ENCODE measurements around the gene MARK3. TPM values are rescaled to one million over a fixed set of nuclear protein-coding genes. Genes with fewer than 3 reads are reported as not detected.

Gene MARK3
- total RNA-seq, 1 donor from 2014 or later: 105 TPM

DNA sequence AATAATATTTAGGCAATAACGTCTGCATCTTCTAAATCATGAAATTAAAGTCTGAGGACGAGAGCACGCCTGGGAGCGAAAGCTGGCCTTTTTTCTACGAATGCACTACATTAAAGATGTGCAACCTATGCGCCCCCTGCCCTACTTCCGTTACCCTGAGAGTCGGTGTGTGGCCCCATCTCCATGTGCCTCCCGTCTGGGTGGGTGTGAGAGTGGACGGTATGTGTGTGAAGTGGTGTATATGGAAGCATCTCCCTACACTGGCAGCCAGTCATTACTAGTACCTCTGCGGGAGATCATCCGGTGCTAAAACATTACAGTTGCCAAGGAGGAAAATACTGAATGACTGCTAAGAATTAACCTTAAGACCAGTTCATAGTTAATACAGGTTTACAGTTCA, 118.1 kb downstream of the MARK3 start:
- TF ChIP-seq, protein P1, sequence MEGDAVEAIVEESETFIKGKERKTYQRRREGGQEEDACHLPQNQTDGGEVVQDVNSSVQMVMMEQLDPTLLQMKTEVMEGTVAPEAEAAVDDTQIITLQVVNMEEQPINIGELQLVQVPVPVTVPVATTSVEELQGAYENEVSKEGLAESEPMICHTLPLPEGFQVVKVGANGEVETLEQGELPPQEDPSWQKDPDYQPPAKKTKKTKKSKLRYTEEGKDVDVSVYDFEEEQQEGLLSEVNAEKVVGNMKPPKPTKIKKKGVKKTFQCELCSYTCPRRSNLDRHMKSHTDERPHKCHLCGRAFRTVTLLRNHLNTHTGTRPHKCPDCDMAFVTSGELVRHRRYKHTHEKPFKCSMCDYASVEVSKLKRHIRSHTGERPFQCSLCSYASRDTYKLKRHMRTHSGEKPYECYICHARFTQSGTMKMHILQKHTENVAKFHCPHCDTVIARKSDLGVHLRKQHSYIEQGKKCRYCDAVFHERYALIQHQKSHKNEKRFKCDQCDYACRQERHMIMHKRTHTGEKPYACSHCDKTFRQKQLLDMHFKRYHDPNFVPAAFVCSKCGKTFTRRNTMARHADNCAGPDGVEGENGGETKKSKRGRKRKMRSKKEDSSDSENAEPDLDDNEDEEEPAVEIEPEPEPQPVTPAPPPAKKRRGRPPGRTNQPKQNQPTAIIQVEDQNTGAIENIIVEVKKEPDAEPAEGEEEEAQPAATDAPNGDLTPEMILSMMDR (IDR thresholded peaks at IDR 0.05): no peak
- intact Hi-C loops (cut with DNase I): loop anchor here (5.0 kb wide), 1 partner anchor 44 kb away; no protein-coding TSS in a partner anchor
- Histone ChIP-seq H3K36me3 (peaks cover 78% of the 10 kb centered on the region), H3K27ac (no peak overlapping the region), H3K4me1 (peaks cover 6% of the 10 kb centered on the region), H3K9me3 (no peaks in the 10 kb centered on the region), H3K27me3 (no peaks in the 10 kb centered on the region), H3K4me3 (no peak overlapping the region)
- DNase-seq (no peak), ATAC-seq (no peak)

DNA sequence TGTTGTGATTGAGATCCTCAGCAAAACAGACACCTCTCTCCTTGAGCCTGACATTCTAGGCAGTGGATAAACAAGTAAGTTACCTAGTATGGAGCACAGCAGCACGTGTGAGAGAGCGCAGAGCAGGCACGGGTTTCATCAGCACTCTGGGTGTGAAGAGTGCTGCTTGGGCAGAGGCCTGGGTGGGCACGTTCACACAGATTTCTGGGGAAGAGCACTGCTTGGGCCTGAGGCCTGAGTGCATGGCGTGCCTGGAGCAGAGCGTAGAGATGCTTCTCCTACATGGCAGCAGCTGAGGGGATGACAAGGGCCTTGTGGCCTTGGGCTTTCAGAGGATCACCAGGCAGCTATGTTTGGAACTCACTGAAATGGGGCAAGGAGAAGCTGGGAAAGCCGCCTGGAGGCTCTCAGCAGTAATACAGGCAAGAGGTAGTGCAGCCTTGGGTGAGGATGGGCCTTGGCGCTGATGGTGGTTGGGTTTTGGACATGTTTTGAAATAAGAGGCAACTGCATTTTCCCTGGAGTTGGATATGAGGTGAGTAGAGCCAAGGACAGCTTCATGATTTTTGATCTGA, 119.9 kb downstream of the MARK3 start:
- intact Hi-C loops (cut with DNase I): loop anchor here (5.0 kb wide), 1 partner anchor 42 kb away; no protein-coding TSS in a partner anchor
- no peaks in the 10 kb centered on the region for H3K27me3 ChIP-seq
- H3K27ac ChIP-seq: no peak overlapping the region
- H3K4me1 ChIP-seq: peaks cover 6% of the 10 kb centered on the region
- ATAC-seq (no peak), DNase-seq (no peak)
- no peaks in the 10 kb centered on the region for H3K9me3 ChIP-seq
- peaks cover 73% of the 10 kb centered on the region for H3K36me3 ChIP-seq
- TF ChIP-seq, protein P1 (IDR thresholded peaks at IDR 0.05): no peak
- no peak overlapping the region for H3K4me3 ChIP-seq

DNA sequence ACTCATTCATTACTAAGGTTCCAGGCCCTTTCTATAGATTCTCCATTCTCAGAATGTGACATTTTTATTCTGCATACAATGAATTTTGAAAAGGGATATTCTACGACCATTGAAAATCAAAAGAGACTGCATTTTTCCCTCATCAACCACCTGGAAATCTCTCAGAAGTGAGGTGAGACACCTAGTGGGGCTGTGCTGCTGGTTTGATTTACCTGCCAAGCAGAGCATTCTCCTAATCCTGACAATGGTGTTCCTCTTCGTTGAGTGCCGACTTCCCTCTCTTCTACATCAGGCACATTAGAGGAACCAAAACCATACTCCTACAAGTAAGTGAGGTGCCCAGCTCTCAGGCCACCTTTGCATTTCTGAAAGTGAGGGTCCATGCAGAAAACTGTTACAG, 122.5 kb downstream of the MARK3 start:
- no peak for ATAC-seq
- TF ChIP-seq, protein P1 (IDR thresholded peaks at IDR 0.05): no peak
- peaks cover 6% of the 10 kb centered on the region for H3K4me1 ChIP-seq
- no peaks in the 10 kb centered on the region for H3K27me3 ChIP-seq
- no peak overlapping the region for H3K27ac ChIP-seq
- no peaks in the 10 kb centered on the region for H3K9me3 ChIP-seq
- H3K4me3 ChIP-seq: no peak overlapping the region
- H3K36me3 ChIP-seq: peaks cover 66% of the 10 kb centered on the region
- DNase-seq: no peak
- intact Hi-C loops (cut with DNase I): no loop called here

DNA sequence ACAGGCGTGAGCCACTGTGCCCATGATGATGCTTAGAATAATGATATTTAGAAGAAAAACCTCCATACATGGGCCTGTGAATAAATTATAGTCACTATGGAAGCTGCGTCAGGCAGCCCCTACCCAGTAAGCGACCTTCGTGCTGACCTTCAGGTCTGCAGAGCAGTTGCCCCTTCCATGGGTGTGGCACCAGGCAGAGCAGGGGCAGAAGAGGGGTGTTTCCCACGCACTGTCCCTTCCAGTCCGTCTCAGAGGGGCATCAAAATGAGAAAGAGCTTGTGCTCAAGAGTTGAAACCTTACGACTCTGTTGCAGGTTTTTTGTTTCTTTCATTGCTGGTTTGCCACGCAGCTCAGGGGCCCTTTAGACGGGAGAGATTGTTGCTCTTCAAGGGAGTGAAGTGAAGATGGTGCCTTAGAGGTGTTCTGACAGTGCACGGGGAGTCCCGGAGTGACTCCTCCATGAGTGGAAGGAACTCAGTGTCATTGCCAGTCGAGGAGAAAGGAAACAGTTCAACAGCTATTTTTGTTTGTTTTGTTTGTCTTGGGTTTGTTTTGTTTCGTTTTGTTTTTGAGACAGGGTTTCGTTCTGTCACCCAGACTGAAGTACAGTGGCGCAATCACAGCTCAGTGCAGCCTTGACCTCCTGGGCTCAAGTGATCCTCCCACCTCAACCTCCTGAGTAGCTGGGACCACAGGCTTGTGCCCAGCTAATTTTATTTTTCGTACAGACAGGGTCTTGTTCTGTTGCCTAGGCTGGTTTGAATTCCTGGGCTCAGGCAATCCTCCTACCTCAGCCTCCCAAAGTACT, 123.5 kb downstream of the MARK3 start:
- no peak overlapping the region for H3K27ac ChIP-seq

DNA sequence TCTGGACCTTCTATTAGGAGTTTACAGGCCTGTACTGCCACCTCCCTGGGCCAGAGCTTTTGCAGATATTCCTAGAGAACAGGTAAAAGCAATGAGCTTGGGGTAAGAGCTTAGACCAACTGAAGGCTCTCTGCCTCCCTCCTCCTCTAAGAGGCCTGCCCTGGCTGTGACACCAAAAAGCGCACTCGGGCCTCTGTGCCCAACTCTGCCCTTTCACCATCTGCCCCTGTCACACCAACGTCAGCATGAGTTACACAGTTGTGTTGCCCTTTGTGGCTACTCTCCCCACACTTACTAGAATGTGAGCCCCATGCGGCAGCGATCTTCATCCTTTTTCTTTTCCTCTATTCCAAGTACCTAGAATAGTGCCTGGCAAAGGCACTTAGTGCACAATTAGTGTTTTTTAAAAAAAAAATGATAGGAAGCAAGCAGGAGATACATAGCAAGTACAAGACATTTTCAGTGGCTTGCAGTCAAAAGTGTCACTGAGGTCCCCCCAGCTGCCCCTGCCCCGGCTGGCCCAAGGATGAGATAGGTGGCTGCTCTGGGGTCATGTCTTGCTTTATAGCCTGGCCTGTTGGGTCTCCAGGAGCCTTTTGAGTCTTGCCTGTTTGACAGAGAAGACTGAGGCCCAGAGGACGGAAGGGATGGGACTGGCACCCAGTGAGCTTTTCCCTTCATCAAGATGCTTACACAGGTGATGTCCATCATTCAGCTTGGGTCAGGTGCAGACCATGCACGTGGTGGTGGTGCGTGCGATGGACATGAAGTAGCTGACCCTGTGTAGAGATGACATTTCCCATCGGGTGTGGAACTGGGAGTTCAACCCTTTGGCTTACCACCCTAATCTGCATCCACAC, 124.9 kb downstream of the MARK3 start:
- DNase-seq (peak; percentile 59), ATAC-seq (no peak)
- Histone ChIP-seq H3K9me3 (no peaks in the 10 kb centered on the region), H3K27ac (no peak overlapping the region), H3K36me3 (peaks cover 43% of the 10 kb centered on the region), H3K4me3 (no peak overlapping the region), H3K27me3 (no peaks in the 10 kb centered on the region), H3K4me1 (peaks cover 22% of the 10 kb centered on the region)
- intact Hi-C loops (cut with DNase I): no loop called here
- TF ChIP-seq, protein P1 (IDR thresholded peaks at IDR 0.05): no peak

More for the DNA sequence above, 123.5 kb downstream of the MARK3 start:
- ATAC-seq (no peak), DNase-seq (no peak)
- H3K4me3 ChIP-seq: no peak overlapping the region
- peaks cover 16% of the 10 kb centered on the region for H3K4me1 ChIP-seq
- no peaks in the 10 kb centered on the region for H3K27me3 ChIP-seq
- no peaks in the 10 kb centered on the region for H3K9me3 ChIP-seq
- intact Hi-C loops (cut with DNase I): no loop called here
- H3K36me3 ChIP-seq: peaks cover 56% of the 10 kb centered on the region
- TF ChIP-seq, protein P1 (IDR thresholded peaks at IDR 0.05): no peak

Measured in upper lobe of right lung (tissue), 1 donor.